ENCODE results near the gene CALML5. TPM values are rescaled to one million over a fixed set of nuclear protein-coding genes. Genes with fewer than 3 reads are reported as not detected.

CALML5 gene
- total RNA-seq, 1 experiment from 2014 or later = not detected

DNA sequence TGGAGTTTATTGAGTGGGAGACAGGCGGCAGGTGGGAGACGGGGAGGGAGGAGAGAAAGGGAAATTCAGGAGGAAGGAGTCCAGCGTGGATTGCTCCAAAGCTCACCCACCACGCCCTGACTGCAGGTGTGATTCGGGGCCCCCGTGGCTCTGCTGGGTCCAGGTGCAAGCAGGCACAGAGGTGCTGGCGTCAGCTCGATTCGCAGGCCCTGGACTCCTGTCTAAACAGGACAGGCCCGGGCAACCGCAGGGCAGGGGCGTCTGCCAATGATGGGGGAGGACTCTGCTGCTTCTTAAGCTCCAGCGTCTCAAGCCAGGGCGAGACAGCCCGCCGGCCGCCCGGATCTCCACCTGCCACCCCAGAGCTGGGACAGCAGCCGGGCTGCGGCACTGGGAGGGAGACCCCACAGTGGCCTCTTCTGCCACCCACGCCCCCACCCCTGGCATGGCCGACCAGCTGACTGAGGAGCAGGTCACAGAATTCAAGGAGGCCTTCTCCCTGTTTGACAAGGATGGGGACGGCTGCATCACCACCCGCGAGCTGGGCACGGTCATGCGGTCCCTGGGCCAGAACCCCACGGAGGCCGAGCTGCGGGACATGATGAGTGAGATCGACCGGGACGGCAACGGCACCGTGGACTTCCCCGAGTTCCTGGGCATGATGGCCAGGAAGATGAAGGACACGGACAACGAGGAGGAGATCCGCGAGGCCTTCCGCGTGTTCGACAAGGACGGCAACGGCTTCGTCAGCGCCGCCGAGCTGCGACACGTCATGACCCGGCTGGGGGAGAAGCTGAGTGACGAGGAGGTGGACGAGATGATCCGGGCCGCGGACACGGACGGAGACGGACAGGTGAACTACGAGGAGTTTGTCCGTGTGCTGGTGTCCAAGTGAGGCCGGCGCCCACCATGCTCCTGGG, 25.5 kb upstream of the CALML5 start, which contains the start of gene CALML3:
Gene CALML3 (plus strand): TSS at position 321 of the 920 bp plus-strand sequence. CDS start 125 bp downstream, at position 446.
- ChIA-PET CTCF (no interaction called here), POLR2A (no interaction called here)
- no peak within 1 kb of the TSS for H3K4me3 ChIP-seq (ENCODE audit: low read depth in 2 of 2, low read length in 2 of 2)
- BruUV-seq (replicated peaks) = no TSS peak
- H3K27ac ChIP-seq (ENCODE audit: low read length) = no peak within 1 kb of the TSS
- no peak for ATAC-seq
- no peaks in the 10 kb centered on the region for H3K9me3 ChIP-seq (ENCODE audit: control insufficient read depth, insufficient read depth, low read depth, low read length)
- H3K27me3 ChIP-seq (ENCODE audit: control insufficient read depth, insufficient read depth, low read length) = no peaks in the 10 kb centered on the region
- DNase-seq (ENCODE audit: low read depth, low spot score) = no peak
- in situ Hi-C loops (cut with HindIII; ENCODE audit: low pct_unique_long_range_greater_than_20kb, low sequenced_read_pairs) (no loop called here), intact Hi-C loops (cut with micrococcal nuclease; ENCODE audit: unreplicated experiment) (no loop called here)
- no peaks in the 10 kb centered on the region for H3K4me1 ChIP-seq (ENCODE audit: control insufficient read depth, insufficient read depth, low read length)
- no peaks in the 10 kb centered on the region for H3K36me3 ChIP-seq (ENCODE audit: control insufficient read depth, insufficient read depth, low read length)
- TF ChIP-seq TCF7L2 (IDR thresholded peaks at IDR 0.05; ENCODE audit: low read depth, low read length) (no peak), POLR2AphosphoS5 (IDR thresholded peaks at IDR 0.05; ENCODE audit: low read depth, low read length) (no peak), SIN3A (IDR thresholded peaks at IDR 0.05; ENCODE audit: borderline replicate concordance, insufficient read depth, low read depth, low read length) (no peak)
- TF ChIP-seq, protein P1, sequence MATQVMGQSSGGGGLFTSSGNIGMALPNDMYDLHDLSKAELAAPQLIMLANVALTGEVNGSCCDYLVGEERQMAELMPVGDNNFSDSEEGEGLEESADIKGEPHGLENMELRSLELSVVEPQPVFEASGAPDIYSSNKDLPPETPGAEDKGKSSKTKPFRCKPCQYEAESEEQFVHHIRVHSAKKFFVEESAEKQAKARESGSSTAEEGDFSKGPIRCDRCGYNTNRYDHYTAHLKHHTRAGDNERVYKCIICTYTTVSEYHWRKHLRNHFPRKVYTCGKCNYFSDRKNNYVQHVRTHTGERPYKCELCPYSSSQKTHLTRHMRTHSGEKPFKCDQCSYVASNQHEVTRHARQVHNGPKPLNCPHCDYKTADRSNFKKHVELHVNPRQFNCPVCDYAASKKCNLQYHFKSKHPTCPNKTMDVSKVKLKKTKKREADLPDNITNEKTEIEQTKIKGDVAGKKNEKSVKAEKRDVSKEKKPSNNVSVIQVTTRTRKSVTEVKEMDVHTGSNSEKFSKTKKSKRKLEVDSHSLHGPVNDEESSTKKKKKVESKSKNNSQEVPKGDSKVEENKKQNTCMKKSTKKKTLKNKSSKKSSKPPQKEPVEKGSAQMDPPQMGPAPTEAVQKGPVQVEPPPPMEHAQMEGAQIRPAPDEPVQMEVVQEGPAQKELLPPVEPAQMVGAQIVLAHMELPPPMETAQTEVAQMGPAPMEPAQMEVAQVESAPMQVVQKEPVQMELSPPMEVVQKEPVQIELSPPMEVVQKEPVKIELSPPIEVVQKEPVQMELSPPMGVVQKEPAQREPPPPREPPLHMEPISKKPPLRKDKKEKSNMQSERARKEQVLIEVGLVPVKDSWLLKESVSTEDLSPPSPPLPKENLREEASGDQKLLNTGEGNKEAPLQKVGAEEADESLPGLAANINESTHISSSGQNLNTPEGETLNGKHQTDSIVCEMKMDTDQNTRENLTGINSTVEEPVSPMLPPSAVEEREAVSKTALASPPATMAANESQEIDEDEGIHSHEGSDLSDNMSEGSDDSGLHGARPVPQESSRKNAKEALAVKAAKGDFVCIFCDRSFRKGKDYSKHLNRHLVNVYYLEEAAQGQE (IDR thresholded peaks at IDR 0.05; ENCODE audit: insufficient read depth in 1 of 2, low read depth in 2 of 2, low read length in 1 of 2) = no peak
- TF ChIP-seq, protein P2, sequence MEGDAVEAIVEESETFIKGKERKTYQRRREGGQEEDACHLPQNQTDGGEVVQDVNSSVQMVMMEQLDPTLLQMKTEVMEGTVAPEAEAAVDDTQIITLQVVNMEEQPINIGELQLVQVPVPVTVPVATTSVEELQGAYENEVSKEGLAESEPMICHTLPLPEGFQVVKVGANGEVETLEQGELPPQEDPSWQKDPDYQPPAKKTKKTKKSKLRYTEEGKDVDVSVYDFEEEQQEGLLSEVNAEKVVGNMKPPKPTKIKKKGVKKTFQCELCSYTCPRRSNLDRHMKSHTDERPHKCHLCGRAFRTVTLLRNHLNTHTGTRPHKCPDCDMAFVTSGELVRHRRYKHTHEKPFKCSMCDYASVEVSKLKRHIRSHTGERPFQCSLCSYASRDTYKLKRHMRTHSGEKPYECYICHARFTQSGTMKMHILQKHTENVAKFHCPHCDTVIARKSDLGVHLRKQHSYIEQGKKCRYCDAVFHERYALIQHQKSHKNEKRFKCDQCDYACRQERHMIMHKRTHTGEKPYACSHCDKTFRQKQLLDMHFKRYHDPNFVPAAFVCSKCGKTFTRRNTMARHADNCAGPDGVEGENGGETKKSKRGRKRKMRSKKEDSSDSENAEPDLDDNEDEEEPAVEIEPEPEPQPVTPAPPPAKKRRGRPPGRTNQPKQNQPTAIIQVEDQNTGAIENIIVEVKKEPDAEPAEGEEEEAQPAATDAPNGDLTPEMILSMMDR (IDR thresholded peaks at IDR 0.05) = no peak

DNA sequence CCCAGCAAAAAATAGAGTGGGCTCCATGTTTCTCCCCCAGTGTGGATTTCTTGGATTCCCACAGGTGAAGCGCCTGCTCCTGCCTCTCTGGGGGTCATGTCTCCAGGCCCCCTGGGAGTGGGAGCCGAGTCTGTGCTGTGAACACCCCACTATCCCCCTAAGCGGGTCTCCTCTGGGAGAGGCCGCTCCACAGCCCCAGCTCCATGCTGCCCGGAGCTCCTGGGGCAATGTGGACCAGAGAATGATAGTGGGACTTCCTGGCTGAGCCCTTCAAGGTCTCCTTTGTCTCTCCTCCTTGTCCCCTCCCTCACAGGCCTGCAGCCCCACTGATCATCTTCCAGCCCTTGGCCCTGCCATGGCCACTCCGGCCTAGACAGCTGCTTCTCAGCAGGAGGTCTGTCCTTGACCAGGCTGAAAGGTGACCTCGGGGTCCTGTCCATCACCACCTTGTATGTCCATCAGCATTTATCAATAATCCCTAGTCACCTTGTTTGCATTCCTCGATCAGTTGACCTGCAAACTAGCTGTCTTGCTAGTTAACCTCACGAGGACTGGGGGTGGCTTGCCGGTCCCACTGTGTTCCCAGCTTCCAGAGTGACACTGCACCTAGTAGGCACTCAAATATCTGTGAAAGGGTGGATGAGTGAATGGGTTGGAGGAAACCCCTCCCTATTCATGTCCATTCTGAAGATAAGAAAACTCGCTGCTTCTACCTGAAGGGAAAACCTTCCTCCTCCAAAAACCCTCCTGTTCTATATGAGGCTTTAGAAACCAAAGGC, 24.6 kb upstream of the CALML5 start:
- TF ChIP-seq, protein P1 (IDR thresholded peaks at IDR 0.05; ENCODE audit: insufficient read depth in 1 of 2, low read depth in 2 of 2, low read length in 1 of 2) = no peak
- no peak for TF ChIP-seq SIN3A (IDR thresholded peaks at IDR 0.05; ENCODE audit: borderline replicate concordance, insufficient read depth, low read depth, low read length)
- TF ChIP-seq, protein P2 (IDR thresholded peaks at IDR 0.05) = no peak
- DNase-seq (ENCODE audit: low read depth, low spot score) = no peak
- in situ Hi-C loops (cut with HindIII; ENCODE audit: low pct_unique_long_range_greater_than_20kb, low sequenced_read_pairs) = no loop called here
- intact Hi-C loops (cut with micrococcal nuclease; ENCODE audit: unreplicated experiment) = no loop called here
- Histone ChIP-seq H3K4me3 (ENCODE audit: low read depth in 2 of 2, low read length in 2 of 2) (no peak overlapping the region), H3K36me3 (ENCODE audit: control insufficient read depth, insufficient read depth, low read length) (no peaks in the 10 kb centered on the region), H3K27ac (ENCODE audit: low read length) (no peak overlapping the region), H3K4me1 (ENCODE audit: control insufficient read depth, insufficient read depth, low read length) (no peaks in the 10 kb centered on the region), H3K9me3 (ENCODE audit: control insufficient read depth, insufficient read depth, low read depth, low read length) (no peaks in the 10 kb centered on the region), H3K27me3 (ENCODE audit: control insufficient read depth, insufficient read depth, low read length) (no peaks in the 10 kb centered on the region)
- no TSS peak for BruUV-seq (replicated peaks)
- ATAC-seq = no peak
- ChIA-PET CTCF (no interaction called here), POLR2A (no interaction called here)
